Fibroblast of villous mesenchyme (primary cell): ENCODE data around the gene CRIP1. TPM values are rescaled to one million over a fixed set of nuclear protein-coding genes. Genes with fewer than 3 reads are reported as not detected.

ENCODE experiments used
- DNase-seq: peaks from one replicate; pipeline ENCODE4 v3.0.0-alpha.2; 2010; ENCODE audit warnings: low read depth
- H3K4me3 ChIP-seq: 2 replicates; pipeline ENCODE4 v1.5.1; 2011; ENCODE audit warnings: low read depth, mild to moderate bottlenecking, low read length
- total RNA-seq: library from RNA; depleted of rRNA; stranded (reverse); fragments of >200 nt; gene quantifications from 2 replicates; pipeline ENCODE4 v1.2.3, GENCODE V29; 2012
- TF ChIP-seq, protein P1 (sequence below): IDR thresholded peaks from 2 replicates; pipeline ENCODE4 v1.5.1; 2012; ENCODE audit warnings: low read depth, mild to moderate bottlenecking, low read length; ENCODE audit not compliant: insufficient read depth

The CRIP1 gene
- total RNA-seq, 1 donor: 1.3 TPM

DNA sequence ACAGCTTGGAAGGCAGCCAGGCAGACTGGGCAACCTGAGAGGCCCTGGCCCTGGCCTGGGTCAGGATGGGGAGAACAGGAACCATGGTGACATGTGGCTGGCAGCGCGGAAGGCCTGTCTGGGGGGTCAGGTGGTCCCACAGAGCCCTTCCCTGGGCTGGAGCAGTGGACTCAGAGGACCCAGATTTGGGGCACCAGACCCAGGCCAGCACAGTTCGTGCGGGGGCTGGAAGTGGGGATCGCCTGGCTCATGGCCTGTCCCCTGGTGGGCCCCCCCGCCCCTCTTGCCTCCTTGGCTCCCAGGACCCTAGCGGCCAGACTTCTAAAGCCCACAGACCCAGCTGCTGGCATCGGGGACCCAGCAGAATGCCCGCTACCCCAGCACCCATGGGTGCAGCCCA, 45.7 kb upstream of the CRIP1 start:
- TF ChIP-seq, protein P1, sequence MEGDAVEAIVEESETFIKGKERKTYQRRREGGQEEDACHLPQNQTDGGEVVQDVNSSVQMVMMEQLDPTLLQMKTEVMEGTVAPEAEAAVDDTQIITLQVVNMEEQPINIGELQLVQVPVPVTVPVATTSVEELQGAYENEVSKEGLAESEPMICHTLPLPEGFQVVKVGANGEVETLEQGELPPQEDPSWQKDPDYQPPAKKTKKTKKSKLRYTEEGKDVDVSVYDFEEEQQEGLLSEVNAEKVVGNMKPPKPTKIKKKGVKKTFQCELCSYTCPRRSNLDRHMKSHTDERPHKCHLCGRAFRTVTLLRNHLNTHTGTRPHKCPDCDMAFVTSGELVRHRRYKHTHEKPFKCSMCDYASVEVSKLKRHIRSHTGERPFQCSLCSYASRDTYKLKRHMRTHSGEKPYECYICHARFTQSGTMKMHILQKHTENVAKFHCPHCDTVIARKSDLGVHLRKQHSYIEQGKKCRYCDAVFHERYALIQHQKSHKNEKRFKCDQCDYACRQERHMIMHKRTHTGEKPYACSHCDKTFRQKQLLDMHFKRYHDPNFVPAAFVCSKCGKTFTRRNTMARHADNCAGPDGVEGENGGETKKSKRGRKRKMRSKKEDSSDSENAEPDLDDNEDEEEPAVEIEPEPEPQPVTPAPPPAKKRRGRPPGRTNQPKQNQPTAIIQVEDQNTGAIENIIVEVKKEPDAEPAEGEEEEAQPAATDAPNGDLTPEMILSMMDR: no peak
- no peak for DNase-seq
- no peak overlapping the region for H3K4me3 ChIP-seq

DNA sequence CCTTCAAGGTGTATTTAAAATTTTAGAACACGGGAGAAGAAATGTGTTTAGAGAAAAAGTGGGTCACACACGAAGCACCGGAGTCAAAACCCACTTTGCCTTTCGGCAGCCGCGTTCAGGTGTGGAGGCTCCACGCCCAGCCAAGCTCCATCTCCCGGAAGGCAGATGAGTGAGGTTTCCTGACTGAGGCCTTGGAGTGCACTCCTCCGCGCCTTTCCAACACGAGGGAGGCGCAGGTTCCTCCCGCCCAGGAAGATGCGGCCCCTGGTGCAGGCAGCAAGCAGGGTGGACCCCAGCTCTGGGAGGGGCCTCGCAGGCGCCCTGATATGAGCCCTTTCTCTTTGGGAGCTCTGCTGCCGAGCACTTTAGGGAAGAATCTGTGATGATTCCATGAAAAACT, 44.6 kb upstream of the CRIP1 start:
- DNase-seq: no peak
- TF ChIP-seq, protein P1: no peak
- no peak overlapping the region for H3K4me3 ChIP-seq

DNA sequence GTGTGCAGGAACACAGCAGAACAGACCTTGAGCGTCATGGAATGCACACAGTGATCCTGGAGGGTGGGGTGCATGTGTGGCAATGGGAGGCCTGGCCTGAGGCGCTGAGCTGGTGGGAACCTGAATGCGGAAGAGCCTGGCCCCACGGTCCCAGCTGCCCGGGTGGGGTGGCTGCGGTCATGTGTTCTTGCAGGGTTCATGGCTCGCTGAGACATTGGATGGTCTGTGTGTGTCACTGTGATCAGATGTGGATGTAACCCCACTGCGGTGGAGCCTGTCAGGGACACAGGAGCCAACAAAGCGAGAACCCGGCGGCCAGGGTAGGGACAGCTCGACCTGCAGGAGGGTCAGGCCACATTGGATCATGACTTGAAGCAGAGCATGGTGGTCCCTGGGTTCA, 43.9 kb upstream of the CRIP1 start:
- DNase-seq: no peak
- no peak overlapping the region for H3K4me3 ChIP-seq
- TF ChIP-seq, protein P1: no peak

DNA sequence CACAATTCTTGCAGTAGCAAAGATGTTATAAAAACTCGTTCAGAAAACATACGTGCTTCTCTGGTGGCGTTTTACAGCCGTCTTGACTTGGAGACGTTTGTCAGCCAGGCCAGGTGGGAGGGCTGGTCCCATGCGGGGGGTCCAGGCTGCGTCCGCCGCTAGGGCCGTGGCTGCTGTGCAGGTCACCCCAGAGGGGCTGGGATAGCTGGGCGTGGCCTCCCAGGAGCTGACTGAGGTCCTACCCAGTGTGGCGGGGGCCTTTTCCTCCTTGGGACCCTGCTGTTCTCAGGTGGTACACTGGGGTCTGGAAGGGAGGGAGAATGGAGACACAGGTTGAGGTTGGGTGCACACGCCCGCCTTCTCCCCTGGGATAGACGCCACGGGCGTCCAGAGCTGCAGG, 41.8 kb upstream of the CRIP1 start:
- no peak overlapping the region for H3K4me3 ChIP-seq
- no peak for DNase-seq
- TF ChIP-seq, protein P1: no peak

DNA sequence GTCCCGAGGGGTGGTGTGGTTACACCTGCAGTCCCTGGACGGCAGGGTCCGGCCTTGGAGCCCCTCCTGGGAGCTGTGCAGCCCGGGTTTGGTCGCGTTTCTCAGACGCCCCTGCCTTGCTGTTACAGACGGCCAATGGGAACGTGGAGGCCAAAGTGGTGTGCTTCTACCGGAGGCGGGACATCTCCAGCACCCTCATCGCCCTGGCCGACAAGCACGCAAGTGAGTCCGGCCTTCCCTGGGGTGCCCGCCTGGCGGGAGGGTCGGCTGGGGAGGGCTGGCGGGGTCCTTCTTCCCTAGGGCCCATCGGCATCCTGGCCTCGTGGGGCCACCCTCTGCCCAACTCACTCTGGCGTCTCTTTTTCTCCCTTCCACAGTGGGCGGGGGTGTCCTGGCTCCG, 41.4 kb upstream of the CRIP1 start:
- TF ChIP-seq, protein P1: no peak
- no peak overlapping the region for H3K4me3 ChIP-seq
- no peak for DNase-seq

DNA sequence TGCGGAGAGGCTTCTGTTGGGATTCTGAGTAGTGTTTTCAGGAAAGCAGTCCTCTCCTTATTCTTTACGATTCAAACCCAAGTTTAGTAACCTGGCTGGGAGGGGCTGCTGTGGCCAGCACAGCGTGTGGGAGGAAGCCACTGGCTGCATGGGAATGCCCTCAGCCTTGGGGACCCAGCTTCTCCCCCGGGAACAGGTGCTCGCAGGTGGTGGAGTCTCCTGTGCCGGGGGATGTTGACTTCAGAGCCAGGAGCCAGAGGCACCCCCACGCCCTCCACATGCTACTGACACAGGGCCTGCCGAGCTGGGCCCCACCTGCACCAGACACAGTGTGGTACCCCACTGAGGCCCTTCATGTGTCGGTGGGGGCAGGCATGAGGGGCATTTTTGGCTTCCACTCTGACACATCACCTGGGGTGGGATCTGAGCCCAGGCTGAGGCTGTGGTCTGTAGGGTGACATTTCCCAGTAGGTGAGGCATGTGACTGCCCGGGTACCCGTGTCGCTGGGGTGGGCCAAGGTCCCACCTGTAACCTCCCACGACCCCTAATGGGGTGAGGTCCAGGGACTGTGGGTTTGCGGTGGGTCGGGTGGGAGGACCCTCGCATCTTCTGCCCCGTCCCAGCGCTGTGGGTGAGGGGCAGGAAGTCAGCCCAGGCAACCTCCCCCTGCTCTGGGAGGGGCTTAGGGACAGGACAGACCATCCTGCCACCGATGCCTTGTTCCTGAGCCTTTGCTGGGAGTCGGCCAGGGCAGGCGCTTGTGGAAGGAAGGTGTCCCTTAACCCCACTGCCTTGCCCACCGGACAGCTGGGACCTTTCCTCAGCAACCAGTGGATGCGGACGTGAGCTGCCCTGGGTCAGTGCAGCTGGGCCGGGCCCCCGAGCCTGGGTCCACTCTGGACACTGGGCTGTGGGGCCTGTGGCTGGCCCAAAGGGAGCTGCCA, 40.5 kb upstream of the CRIP1 start:
- no peak for DNase-seq
- TF ChIP-seq, protein P1: no peak
- no peak overlapping the region for H3K4me3 ChIP-seq
